Ovary (tissue), 9 donors: ENCODE results near the gene SRP19. TPM values are rescaled to one million over a fixed set of nuclear protein-coding genes. Genes with fewer than 3 reads are reported as not detected.

Source experiments
- DNase-seq, 5 donors: peaks; one replicate each; pipeline ENCODE4 v3.0.0-alpha.2; 2019 to 2020
- H3K27ac ChIP-seq, 2 donors: fragments of 200-600 bp; one replicate each; pipeline versions ENCODE4 v1.5.1 to v1.8.0; 2019 to 2022
- H3K27me3 ChIP-seq: fragments of 200-600 bp; one replicate; pipeline ENCODE4 v1.8.0; 2022
- H3K36me3 ChIP-seq: fragments of 200-600 bp; sonication (generic); one replicate; pipeline ENCODE4 v1.5.1; 2019
- H3K4me1 ChIP-seq: one replicate; pipeline ENCODE4 v1.8.1; 2013; ENCODE audit warnings: mild to moderate bottlenecking, moderate library complexity; ENCODE audit not compliant: insufficient read depth
- H3K4me3 ChIP-seq: fragments of 200-600 bp; sonication (generic); one replicate; pipeline ENCODE4 v1.5.1; 2017
- H3K9me3 ChIP-seq, 2 donors: fragments of 200-600 bp in 1 of 2; sonication (generic) in 1 of 2; one replicate each; pipeline versions ENCODE4 v1.5.1 to v1.8.1; 2013 to 2019; ENCODE audit warnings: mild to moderate bottlenecking in 1 of 2, moderate library complexity in 1 of 2
- CTCF ChIP-seq, 3 donors: fragments of 450-650 bp in 2 of 3; fragments of 200-600 bp in 1 of 3; IDR thresholded peaks; one replicate each; pipeline versions ENCODE4 v1.5.1 to v1.8.0; 2016 to 2022; ENCODE audit warnings: antibody characterized with exemption in 3 of 3, mild to moderate bottlenecking in 1 of 3
- EP300 ChIP-seq: sonication (generic); formaldehyde crosslinking; IDR thresholded peaks from one replicate; pipeline ENCODE4 v1.6.1; 2017; ENCODE audit warnings: antibody characterized with exemption
- POLR2A ChIP-seq: fragments of 450-650 bp; IDR thresholded peaks from one replicate; pipeline ENCODE4 v1.6.1; 2017; ENCODE audit warnings: antibody characterized with exemption, mild to moderate bottlenecking, moderate library complexity
- WGBS, 3 donors: extraction: QIAGEN DNeasy Blood & Tissue Kit in 1 of 3; methylation state at CpG; one replicate each; pipeline versions ENCODE4 v1.1.5 to v1.1.7; 2013 to 2017; 5-methylcytosine and 5-hydroxymethylcytosine counted together
- intact Hi-C, 4 donors: fragments of 100-400 bp; cut with DNase I; formaldehyde crosslinking; loops; one replicate each; pipeline versions ENCODE4 v1.11.0 to v1.15.1; 2022 to 2023
- polyA plus RNA-seq, 2 donors: library from polyadenylated mRNA; stranded (reverse); fragments of 200-250 nt in 1 of 2; fragments of 350-450 nt in 1 of 2; fragmentation: Illumina TruSeq in 1 of 2; extraction: RNeasy Lipid Tissue Mini Kit (QIAGEN cat#74804) in 1 of 2; gene quantifications; one replicate each; pipeline ENCODE4 v1.2.3, GENCODE V29; 2013 to 2014
- total RNA-seq, 7 donors: library from RNA; depleted of rRNA in 2 of 7; stranded (reverse); fragments of >200 nt in 2 of 7; fragmentation: NEBNext Ultra II Directional in 3 of 7; extraction: Animal tissue kit (Norgen Biotek cat#: 25700) in 3 of 7; gene quantifications; one replicate each; pipeline versions ENCODE4 v1.1.0 to v1.2.4, GENCODE V29; 2016 to 2023
- donor health status: DM: no; HTN: no; CAD: no; lungs with moderate emphysema.
- donor health status: DM: no; HTN: no; CAD: no.
- donor health status: Bipolar disorder and iron deficiency.
- donor health status: DM: yes; HTN: yes; CAD: no.
- donor health status: DM: no; HTN: no; CAD: no.
- donor health status: DM: yes; HTN: yes; CAD: no.

The SRP19 gene
- total and polyA plus RNA-seq, 9 donors = 25.2 to 65.9 (median 27.3) TPM

- DNase-seq = no peak
- intact Hi-C loops = loop anchor here in 1 of 4 donors (2.0 kb wide), 1 partner anchor 17 kb away; no protein-coding TSS in a partner anchor
- Histone ChIP-seq H3K4me3 (no peak overlapping the region), H3K4me1 (peaks cover 2% of the 10 kb centered on the region), H3K27me3 (no peaks in the 10 kb centered on the region), H3K9me3 (no peaks in the 10 kb centered on the region), H3K36me3 (no peaks in the 10 kb centered on the region), H3K27ac (no peak overlapping the region)
- 91 to 95% (median 92%) methylated on average over 5 of the region's 5 CpGs for WGBS, 3 donors
- TF ChIP-seq CTCF (IDR thresholded peaks at IDR 0.05) (no peak), EP300 (no peak), POLR2A (no peak)
These were observed 6.3 kb downstream of the SRP19 start for GRCh38 chr5:112867411-112867810.

GRCh38 chr5:112869948-112870347 lies 8.9 kb downstream of the SRP19 start:
- no peak overlapping the region for H3K27ac ChIP-seq
- 92 to 97% (median 96%) methylated on average over 3 of the region's 3 CpGs for WGBS, 3 donors
- H3K4me3 ChIP-seq = no peak overlapping the region
- DNase-seq = no peak
- no peak for TF ChIP-seq EP300
- TF ChIP-seq CTCF (IDR thresholded peaks at IDR 0.05) = no peak
- no peak for TF ChIP-seq POLR2A
- intact Hi-C loops = no loop called here
- H3K27me3 ChIP-seq = no peaks in the 10 kb centered on the region
- no peaks in the 10 kb centered on the region for H3K36me3 ChIP-seq
- no peaks in the 10 kb centered on the region for H3K4me1 ChIP-seq
- H3K9me3 ChIP-seq = no peaks in the 10 kb centered on the region

- H3K4me3 ChIP-seq = no peak overlapping the region
- WGBS, 3 donors = 60 to 69% (median 69%) methylated on average over 3 of the region's 3 CpGs
- no peaks in the 10 kb centered on the region for H3K27me3 ChIP-seq
- no peaks in the 10 kb centered on the region for H3K9me3 ChIP-seq
- no peak for DNase-seq
- intact Hi-C loops = no loop called here
- H3K27ac ChIP-seq = no peak overlapping the region
- TF ChIP-seq EP300 = no peak
- no peak for TF ChIP-seq CTCF (IDR thresholded peaks at IDR 0.05)
- TF ChIP-seq POLR2A = no peak
- no peaks in the 10 kb centered on the region for H3K4me1 ChIP-seq
- H3K36me3 ChIP-seq = no peaks in the 10 kb centered on the region
These were observed 9.9 kb downstream of the SRP19 start for GRCh38 chr5:112870966-112871365.

GRCh38 chr5:112876362-112876761 lies 15.3 kb downstream of the SRP19 start:
- DNase-seq = no peak
- Histone ChIP-seq H3K27ac (no peak overlapping the region), H3K4me3 (no peak overlapping the region), H3K9me3 (no peaks in the 10 kb centered on the region), H3K27me3 (no peaks in the 10 kb centered on the region), H3K4me1 (no peaks in the 10 kb centered on the region), H3K36me3 (no peaks in the 10 kb centered on the region)
- intact Hi-C loops = no loop called here
- no peak for TF ChIP-seq POLR2A
- no peak for TF ChIP-seq CTCF (IDR thresholded peaks at IDR 0.05)
- TF ChIP-seq EP300 = no peak
- WGBS, 3 donors = 39 to 45% (median 43%) methylated on average over 2 of the region's 2 CpGs
